Measurements from ENCODE around the gene RGS19. TPM values are rescaled to one million over a fixed set of nuclear protein-coding genes. Genes with fewer than 3 reads are reported as not detected.

RGS19 gene
- total and polyA plus RNA-seq, 2 donors from 2014 or later: 6.8 to 20.2 TPM

GRCh38 chr20:64036346-64037198 lies 42.7 kb downstream of the RGS19 start:
- intact Hi-C loops (cut with DNase I): no loop called here
- H3K9me3 ChIP-seq (ENCODE audit: control insufficient read depth in 2 of 3, insufficient read depth in 1 of 3, low read length in 3 of 3): no peaks in the 10 kb centered on the region
- H3K27me3 ChIP-seq (ENCODE audit: control insufficient read depth, insufficient read depth, low read length): peaks cover 2% of the 10 kb centered on the region
- no peak overlapping the region for H3K27ac ChIP-seq (ENCODE audit: low read depth in 2 of 2, low read length in 2 of 2)
- no peak for FAIRE-seq
- peak in 4 of 5 donors; percentile 17 to 65 (median 48) for DNase-seq
- no peak for TF ChIP-seq CTCF (IDR thresholded peaks at IDR 0.05; ENCODE audit: borderline replicate concordance, extremely low read depth, insufficient read depth)
- H3K4me1 ChIP-seq (ENCODE audit: control insufficient read depth in 2 of 3, insufficient read depth in 2 of 3, low read depth in 1 of 3, low read length in 3 of 3): peaks cover 0 to 14% (median 0%) of the 10 kb centered on the region in 3 donors
- H3K36me3 ChIP-seq (ENCODE audit: control insufficient read depth in 2 of 3, insufficient read depth in 3 of 3, low read length in 3 of 3): peaks cover 0 to 10% (median 5%) of the 10 kb centered on the region in 3 donors
- H3K4me3 ChIP-seq (ENCODE audit: low read length in 3 of 3): no peak overlapping the region
- no peak overlapping the region for H3K9ac ChIP-seq (ENCODE audit: low read length in 3 of 3)

- Histone ChIP-seq H3K36me3 (ENCODE audit: control insufficient read depth in 2 of 3, insufficient read depth in 3 of 3, low read length in 3 of 3) (peaks cover 0 to 10% (median 5%) of the 10 kb centered on the region in 3 donors), H3K27me3 (ENCODE audit: control insufficient read depth, insufficient read depth, low read length) (peaks cover 2% of the 10 kb centered on the region), H3K4me3 (ENCODE audit: low read length in 3 of 3) (no peak within 1 kb of the TSS), H3K4me1 (ENCODE audit: control insufficient read depth in 2 of 3, insufficient read depth in 2 of 3, low read depth in 1 of 3, low read length in 3 of 3) (peaks cover 0 to 12% (median 0%) of the 10 kb centered on the region in 3 donors), H3K27ac (ENCODE audit: low read depth in 2 of 2, low read length in 2 of 2) (no peak within 1 kb of the TSS), H3K9ac (ENCODE audit: low read length in 3 of 3) (no peak within 1 kb of the TSS), H3K9me3 (ENCODE audit: control insufficient read depth in 2 of 3, insufficient read depth in 1 of 3, low read length in 3 of 3) (no peaks in the 10 kb centered on the region)
- no peak for TF ChIP-seq CTCF (IDR thresholded peaks at IDR 0.05; ENCODE audit: borderline replicate concordance, extremely low read depth, insufficient read depth)
- no peak for FAIRE-seq
- DNase-seq: peak in 2 of 5 donors; percentile 31 to 58
- intact Hi-C loops (cut with DNase I): no loop called here
Observed at GRCh38 chr20:64035933-64036345, 43.4 kb downstream of the RGS19 start, which contains the start of gene C20orf204. Gene C20orf204, plus strand, starts transcription at chr20:64036182. Its CDS starts 142 bp downstream, at chr20:64036324.

DNA sequence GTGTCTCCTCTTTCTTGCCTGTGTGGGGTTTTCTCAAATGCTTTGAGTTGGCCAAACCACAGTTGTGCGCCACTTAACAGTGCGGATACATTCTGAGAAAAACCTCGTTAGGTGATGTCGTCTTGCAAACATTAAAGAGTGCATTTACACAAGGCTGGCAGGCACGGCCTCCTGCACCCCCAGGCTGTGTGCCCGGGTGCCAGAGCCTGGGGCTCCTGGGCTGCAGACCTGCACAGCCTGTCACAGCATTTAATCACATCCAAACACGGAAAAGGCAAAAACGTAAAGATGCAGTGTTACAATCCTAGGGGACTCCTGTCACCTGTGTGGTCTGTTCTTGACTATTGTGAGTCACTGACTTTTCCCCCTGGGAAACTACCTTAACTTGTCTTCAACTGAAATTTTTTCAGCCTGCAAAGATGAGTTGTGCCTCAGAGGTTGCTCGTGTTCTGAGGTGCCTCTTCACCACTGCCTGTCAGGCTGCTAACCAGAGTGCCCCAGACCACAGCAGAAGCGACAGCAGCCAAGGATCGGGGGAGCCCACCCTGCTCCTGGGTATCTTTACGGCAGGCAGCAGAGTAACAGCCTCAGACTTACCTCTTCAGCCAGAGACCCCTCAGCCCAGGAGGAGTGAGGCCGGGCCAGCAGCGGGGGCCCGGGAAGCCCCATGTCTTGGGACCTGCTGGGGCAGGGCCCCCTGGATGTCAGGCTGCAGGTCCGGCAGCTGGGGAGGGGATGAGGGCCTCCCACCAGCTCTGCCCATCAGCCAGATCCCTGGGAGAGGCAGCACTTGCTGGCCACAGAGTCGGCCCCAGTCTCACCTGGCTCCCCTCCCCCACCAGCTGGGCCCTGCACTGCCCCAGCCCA lies 44.0 kb downstream of the RGS19 start:
- Histone ChIP-seq H3K4me3 (ENCODE audit: low read length in 3 of 3) (no peak overlapping the region), H3K27ac (ENCODE audit: low read depth in 2 of 2, low read length in 2 of 2) (no peak overlapping the region), H3K4me1 (ENCODE audit: control insufficient read depth in 2 of 3, insufficient read depth in 2 of 3, low read depth in 1 of 3, low read length in 3 of 3) (peaks cover 0 to 8% (median 0%) of the 10 kb centered on the region in 3 donors), H3K27me3 (ENCODE audit: control insufficient read depth, insufficient read depth, low read length) (no peaks in the 10 kb centered on the region), H3K9me3 (ENCODE audit: control insufficient read depth in 2 of 3, insufficient read depth in 1 of 3, low read length in 3 of 3) (no peaks in the 10 kb centered on the region), H3K9ac (ENCODE audit: low read length in 3 of 3) (no peak overlapping the region), H3K36me3 (ENCODE audit: control insufficient read depth in 2 of 3, insufficient read depth in 3 of 3, low read length in 3 of 3) (peaks cover 0 to 15% (median 8%) of the 10 kb centered on the region in 3 donors)
- FAIRE-seq (no peak), DNase-seq (no peak)
- intact Hi-C loops (cut with DNase I): no loop called here
- TF ChIP-seq CTCF (IDR thresholded peaks at IDR 0.05; ENCODE audit: borderline replicate concordance, extremely low read depth, insufficient read depth): no peak
